ENCODE data around the gene SNX21. TPM values are rescaled to one million over a fixed set of nuclear protein-coding genes. Genes with fewer than 3 reads are reported as not detected.
A peak's percentile ranks its signal among the peaks of the same experiment; 100 is the strongest.

SNX21 gene
- total RNA-seq, 1 donor from 2014 or later: 11.9 TPM

GRCh38 chr20:45832619-45833018 lies 980 bp upstream of the SNX21 start:
- no peaks in the 10 kb centered on the region for H3K9me3 Mint-ChIP-seq (ENCODE audit: unreplicated experiment)
- TF ChIP-seq CTCF (IDR thresholded peaks at IDR 0.05; ENCODE audit: unreplicated experiment): no peak
- peaks cover 6% of the 10 kb centered on the region for H3K4me1 Mint-ChIP-seq (ENCODE audit: unreplicated experiment)
- H3K36me3 Mint-ChIP-seq (ENCODE audit: low read depth, unreplicated experiment): no peaks in the 10 kb centered on the region
- H3K4me3 Mint-ChIP-seq (ENCODE audit: unreplicated experiment): no peak overlapping the region
- peaks cover 6% of the 10 kb centered on the region for H3K27me3 Mint-ChIP-seq (ENCODE audit: unreplicated experiment)
- no peak overlapping the region for H3K27ac Mint-ChIP-seq (ENCODE audit: unreplicated experiment)
- no peak for DNase-seq (ENCODE audit: low spot score)

- peak; percentile 70 for DNase-seq (ENCODE audit: low spot score)
- Mint-ChIP-seq H3K4me3 (ENCODE audit: unreplicated experiment) (peak overlapping the region; percentile 77), H3K9me3 (ENCODE audit: unreplicated experiment) (no peaks in the 10 kb centered on the region), H3K4me1 (ENCODE audit: unreplicated experiment) (peaks cover 6% of the 10 kb centered on the region), H3K27ac (ENCODE audit: unreplicated experiment) (no peak overlapping the region), H3K27me3 (ENCODE audit: unreplicated experiment) (peaks cover 4% of the 10 kb centered on the region), H3K36me3 (ENCODE audit: low read depth, unreplicated experiment) (no peaks in the 10 kb centered on the region)
- no peak for TF ChIP-seq CTCF (IDR thresholded peaks at IDR 0.05; ENCODE audit: unreplicated experiment)
These were observed 541 bp downstream of the SNX21 start for GRCh38 chr20:45833883-45834796.

- DNase-seq (ENCODE audit: low spot score): no peak
- H3K36me3 Mint-ChIP-seq (ENCODE audit: low read depth, unreplicated experiment): no peaks in the 10 kb centered on the region
- TF ChIP-seq CTCF (IDR thresholded peaks at IDR 0.05; ENCODE audit: unreplicated experiment): no peak
- peak overlapping the region; percentile 77 for H3K4me3 Mint-ChIP-seq (ENCODE audit: unreplicated experiment)
- H3K9me3 Mint-ChIP-seq (ENCODE audit: unreplicated experiment): no peaks in the 10 kb centered on the region
- H3K27ac Mint-ChIP-seq (ENCODE audit: unreplicated experiment): no peak overlapping the region
- peaks cover 6% of the 10 kb centered on the region for H3K4me1 Mint-ChIP-seq (ENCODE audit: unreplicated experiment)
- peaks cover 4% of the 10 kb centered on the region for H3K27me3 Mint-ChIP-seq (ENCODE audit: unreplicated experiment)
These were observed 1.2 kb downstream of the SNX21 start for GRCh38 chr20:45834797-45835161.

- peaks cover 6% of the 10 kb centered on the region for H3K4me1 Mint-ChIP-seq (ENCODE audit: unreplicated experiment)
- no peaks in the 10 kb centered on the region for H3K9me3 Mint-ChIP-seq (ENCODE audit: unreplicated experiment)
- H3K27me3 Mint-ChIP-seq (ENCODE audit: unreplicated experiment): peaks cover 4% of the 10 kb centered on the region
- no peaks in the 10 kb centered on the region for H3K36me3 Mint-ChIP-seq (ENCODE audit: low read depth, unreplicated experiment)
- no peak for TF ChIP-seq CTCF (IDR thresholded peaks at IDR 0.05; ENCODE audit: unreplicated experiment)
- no peak overlapping the region for H3K27ac Mint-ChIP-seq (ENCODE audit: unreplicated experiment)
- H3K4me3 Mint-ChIP-seq (ENCODE audit: unreplicated experiment): no peak overlapping the region
- DNase-seq (ENCODE audit: low spot score): no peak
These were observed 1.7 kb downstream of the SNX21 start for GRCh38 chr20:45835329-45835765.

- Mint-ChIP-seq H3K27ac (ENCODE audit: unreplicated experiment) (no peak overlapping the region), H3K4me3 (ENCODE audit: unreplicated experiment) (no peak overlapping the region), H3K36me3 (ENCODE audit: low read depth, unreplicated experiment) (no peaks in the 10 kb centered on the region), H3K9me3 (ENCODE audit: unreplicated experiment) (no peaks in the 10 kb centered on the region), H3K27me3 (ENCODE audit: unreplicated experiment) (peaks cover 4% of the 10 kb centered on the region), H3K4me1 (ENCODE audit: unreplicated experiment) (peaks cover 6% of the 10 kb centered on the region)
- TF ChIP-seq CTCF (IDR thresholded peaks at IDR 0.05; ENCODE audit: unreplicated experiment): no peak
- DNase-seq (ENCODE audit: low spot score): no peak
These were observed 2.2 kb downstream of the SNX21 start for GRCh38 chr20:45835825-45836224.

Data from endothelial cell (in vitro differentiated cells).